HG03045 (cell line): ENCODE results near the gene MERTK.

Experiments used
- ATAC-seq: cut with Tn5 transposase; IDR thresholded peaks from one replicate; pipeline ENCODE4 v1.9.1; 2021; ENCODE audit warnings: mild to moderate bottlenecking, moderate library complexity; ENCODE audit not compliant: unreplicated experiment

Gene MERTK

DNA sequence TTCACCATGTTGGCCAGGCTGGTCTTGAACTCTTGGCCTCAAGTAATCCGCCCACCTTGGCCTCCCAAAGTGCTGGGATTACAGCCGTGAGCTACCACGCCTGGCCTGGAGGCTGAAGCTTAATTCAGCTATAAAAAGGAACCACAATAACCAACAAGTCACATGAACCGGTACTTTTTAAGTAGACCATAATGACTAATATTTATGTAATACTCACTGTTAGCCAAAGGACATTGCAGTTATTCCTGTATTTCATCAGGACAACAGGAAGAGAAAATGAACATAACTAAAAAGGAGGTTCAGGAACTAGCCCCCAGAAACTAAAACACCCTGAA is 107.6 kb downstream of the MERTK start:
- no peak for ATAC-seq

- no peak for ATAC-seq
Observed at GRCh38 chr2:112007493-112007892, 109.1 kb downstream of the MERTK start.

- no peak for ATAC-seq
Observed at GRCh38 chr2:112008910-112009485, 110.6 kb downstream of the MERTK start.

DNA sequence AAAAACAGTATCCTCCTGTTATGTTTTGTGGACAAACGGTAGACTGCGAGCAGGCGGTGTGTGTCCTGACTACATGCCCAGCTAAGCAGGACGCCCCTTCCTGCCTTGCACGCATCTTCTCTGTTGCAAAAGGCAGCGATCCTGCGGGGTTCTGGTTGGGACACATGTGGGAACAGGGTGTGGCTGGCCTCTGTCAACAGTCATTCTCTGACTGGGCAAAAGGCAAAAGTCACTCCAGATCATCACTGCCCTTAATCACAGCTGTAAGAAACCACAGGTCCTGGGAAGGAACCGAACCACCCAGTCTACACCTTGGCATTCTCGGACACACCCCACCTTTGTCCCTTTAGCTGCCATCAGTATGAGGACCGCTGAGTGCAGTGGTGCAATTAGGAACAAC is 112.3 kb downstream of the MERTK start:
- no peak for ATAC-seq

- ATAC-seq, result no peak
Observed at GRCh38 chr2:112012556-112012955, 114.1 kb downstream of the MERTK start.

DNA sequence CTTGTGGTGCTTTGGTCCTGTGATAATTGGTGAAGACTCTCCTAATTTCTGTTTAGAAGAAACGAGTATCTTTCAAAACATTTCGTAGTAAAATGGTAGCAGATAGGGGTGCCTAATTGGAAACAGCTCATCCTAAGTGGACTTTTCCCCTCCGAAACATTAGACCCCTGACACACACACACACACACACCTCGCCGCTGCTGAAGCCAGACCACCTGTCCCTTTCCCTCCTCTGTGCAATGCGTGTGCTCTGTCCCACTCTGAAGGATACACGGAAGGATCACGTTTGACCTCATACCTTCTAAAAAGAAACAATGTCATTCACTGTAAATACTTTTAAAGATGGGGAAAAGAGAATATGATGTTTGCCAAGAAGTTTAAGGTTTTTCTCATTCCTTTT is 120.4 kb downstream of the MERTK start:
- no peak for ATAC-seq

GRCh38 chr2:112019569-112019982 is 121.2 kb downstream of the MERTK start:
- ATAC-seq, result no peak

GRCh38 chr2:112020561-112020960 is 122.2 kb downstream of the MERTK start:
- ATAC-seq, result no peak

DNA sequence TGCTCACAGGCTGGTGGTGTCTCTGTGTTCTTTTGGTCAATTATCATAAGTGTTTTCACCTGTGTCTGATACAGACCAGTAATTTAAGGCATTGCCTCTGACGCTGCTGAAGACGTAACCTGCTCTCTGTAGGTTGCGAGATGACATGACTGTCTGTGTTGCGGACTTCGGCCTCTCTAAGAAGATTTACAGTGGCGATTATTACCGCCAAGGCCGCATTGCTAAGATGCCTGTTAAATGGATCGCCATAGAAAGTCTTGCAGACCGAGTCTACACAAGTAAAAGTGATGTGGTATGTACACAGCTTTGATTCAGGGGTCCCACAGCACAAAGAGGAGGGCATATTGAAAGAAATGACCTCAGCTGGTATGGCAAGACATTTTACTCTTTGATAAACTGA is 122.9 kb downstream of the MERTK start:
- ATAC-seq, result no peak

DNA sequence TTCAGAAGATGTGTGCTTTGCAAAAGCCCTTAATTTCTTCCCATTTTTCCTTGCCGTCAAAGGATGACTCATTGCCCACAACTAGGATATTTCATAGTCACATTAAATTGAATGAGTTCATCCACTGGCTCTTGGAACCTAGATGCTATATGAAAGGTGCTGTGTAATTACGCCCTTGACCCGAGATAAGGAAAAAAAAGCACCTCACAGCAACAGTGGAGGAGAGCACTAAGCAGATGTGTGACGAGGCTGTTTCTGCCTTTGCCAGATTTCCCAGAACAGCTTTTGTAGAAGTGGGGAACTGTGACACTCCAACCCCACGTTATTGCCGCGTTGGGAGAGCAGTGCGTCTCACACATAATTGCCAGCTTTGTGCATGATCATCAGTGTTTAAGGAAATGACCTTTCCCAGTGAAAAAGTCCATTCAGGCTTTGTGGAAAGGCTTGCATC is 123.4 kb downstream of the MERTK start:
- ATAC-seq, result no peak

DNA sequence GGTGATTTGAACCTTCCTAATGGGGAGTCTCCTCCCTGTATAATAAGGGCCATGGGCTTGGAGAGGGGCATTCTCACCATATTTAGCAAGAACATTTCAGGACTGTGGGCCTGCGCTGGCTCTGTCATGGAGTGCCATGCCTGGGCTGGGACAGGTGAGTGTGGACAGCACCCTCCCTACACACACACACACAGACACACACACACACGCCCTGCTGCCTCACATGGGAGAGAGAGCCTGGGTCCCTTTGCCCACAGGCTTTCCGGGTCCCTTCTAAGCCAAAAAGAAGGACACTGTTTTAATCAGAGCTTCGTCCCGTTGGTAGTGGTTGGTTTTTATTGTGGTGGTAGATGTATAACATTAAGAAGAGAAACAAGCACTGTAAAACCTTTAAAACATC is 125.3 kb downstream of the MERTK start:
- no peak for ATAC-seq

GRCh38 chr2:112024231-112024630 is 125.8 kb downstream of the MERTK start:
- ATAC-seq, result no peak

GRCh38 chr2:112024896-112025491 is 126.6 kb downstream of the MERTK start:
- no peak for ATAC-seq

- ATAC-seq, result no peak
Observed at GRCh38 chr2:112026509-112026908, 128.1 kb downstream of the MERTK start.

GRCh38 chr2:112027767-112028166 is 129.4 kb downstream of the MERTK start:
- ATAC-seq, result no peak

- no peak for ATAC-seq
Observed at GRCh38 chr2:112029164-112029563, 130.8 kb downstream of the MERTK start.

- no peak for ATAC-seq
Observed at GRCh38 chr2:112031473-112032223, 133.2 kb downstream of the MERTK start.

DNA sequence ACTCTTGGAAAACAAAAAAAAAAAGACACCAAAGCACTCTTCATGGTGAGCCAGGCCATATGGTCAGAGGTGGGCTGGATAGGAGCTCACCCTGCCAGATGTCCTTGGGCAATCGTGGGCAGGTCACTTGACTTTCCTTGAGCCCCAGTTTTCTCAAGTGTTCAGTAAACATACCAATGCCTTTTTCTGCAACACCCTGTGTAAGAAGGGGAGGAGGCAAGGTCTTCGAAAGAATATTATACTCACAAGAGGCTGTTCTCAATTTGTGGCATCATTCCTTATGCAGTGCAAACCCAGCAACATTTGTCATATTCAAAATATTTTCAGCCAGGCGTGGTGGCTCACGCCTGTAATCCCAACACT is 133.8 kb downstream of the MERTK start:
- ATAC-seq, result no peak

- ATAC-seq, result no peak
Observed at GRCh38 chr2:112032689-112033465, 134.5 kb downstream of the MERTK start.

GRCh38 chr2:112033600-112033999 is 135.2 kb downstream of the MERTK start:
- no peak for ATAC-seq

DNA sequence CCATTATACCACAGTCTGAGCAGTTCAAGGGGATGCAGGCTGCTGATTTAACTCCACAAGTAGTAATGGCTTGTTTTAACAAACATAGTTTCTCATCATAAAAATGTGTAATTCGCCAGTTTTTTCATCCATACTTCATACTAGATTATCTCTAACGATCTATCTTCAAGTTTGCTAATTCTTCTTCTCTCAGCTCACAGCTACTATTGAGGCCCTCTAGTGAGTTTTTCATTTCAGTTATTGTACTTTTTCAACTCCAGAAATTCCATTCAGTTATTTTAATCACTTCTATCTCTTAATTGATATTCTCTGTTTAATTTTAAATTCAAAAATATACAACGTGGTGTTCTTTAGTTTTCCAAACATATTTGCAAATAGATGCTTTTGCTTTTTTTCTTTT is 136.5 kb downstream of the MERTK start:
- ATAC-seq, result no peak

DNA sequence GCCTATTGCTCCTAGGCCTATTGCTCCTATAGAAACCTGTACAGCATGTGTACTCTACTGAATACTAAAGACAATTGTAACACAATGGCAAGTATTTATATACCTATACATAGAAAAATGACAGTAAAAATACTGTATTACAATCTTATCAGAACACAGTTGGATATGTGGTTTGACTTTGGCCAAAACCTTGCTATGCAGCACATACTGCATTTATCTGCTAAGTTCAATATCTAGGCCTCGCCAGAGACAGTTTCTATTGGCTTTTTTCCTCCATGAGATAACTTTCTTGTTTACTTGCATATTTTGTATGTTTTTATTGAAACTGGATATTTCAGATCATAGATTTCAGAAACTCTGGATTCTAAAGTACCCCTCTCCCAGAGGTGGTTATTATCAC is 137.4 kb downstream of the MERTK start:
- ATAC-seq, result no peak
